Bronchial epithelial cell (primary cell): ENCODE data around the gene BRSK1. TPM values are rescaled to one million over a fixed set of nuclear protein-coding genes. Genes with fewer than 3 reads are reported as not detected.

Experiments
- DNase-seq: peaks from one replicate; pipeline ENCODE4 v3.0.0-alpha.2; 2010; ENCODE audit warnings: low read depth
- FAIRE-seq: peaks from 2 replicates; lab custom pipeline; 2011; peaks lifted over from hg19 to GRCh38; lab: Jason Lieb, UNC
- H3K27me3 ChIP-seq: 2 replicates; pipeline ENCODE4 v1.5.1; 2011; ENCODE audit warnings: low read length; ENCODE audit not compliant: control insufficient read depth, insufficient read depth
- H3K36me3 ChIP-seq: 2 replicates; pipeline ENCODE4 v1.5.1; 2011; ENCODE audit warnings: low read length; ENCODE audit not compliant: control insufficient read depth, insufficient read depth
- H3K4me3 ChIP-seq: 2 replicates; pipeline ENCODE4 v1.5.1; 2011; ENCODE audit warnings: mild to moderate bottlenecking, low read depth, low read length, control low read depth
- total RNA-seq: library from RNA; depleted of rRNA; stranded (reverse); fragments of >200 nt; gene quantifications from 2 replicates; pipeline ENCODE4 v1.2.1, GENCODE V29; 2014
- TF ChIP-seq, protein P1 (sequence below): IDR thresholded peaks from 2 replicates; pipeline ENCODE4 v1.5.1; 2011; ENCODE audit warnings: mild to moderate bottlenecking, moderate library complexity, low read length, control low read depth, inconsistent platforms; ENCODE audit not compliant: insufficient read depth, severe bottlenecking

The BRSK1 gene
- total RNA-seq, 1 donor from 2014 or later = 0.53 TPM

DNA sequence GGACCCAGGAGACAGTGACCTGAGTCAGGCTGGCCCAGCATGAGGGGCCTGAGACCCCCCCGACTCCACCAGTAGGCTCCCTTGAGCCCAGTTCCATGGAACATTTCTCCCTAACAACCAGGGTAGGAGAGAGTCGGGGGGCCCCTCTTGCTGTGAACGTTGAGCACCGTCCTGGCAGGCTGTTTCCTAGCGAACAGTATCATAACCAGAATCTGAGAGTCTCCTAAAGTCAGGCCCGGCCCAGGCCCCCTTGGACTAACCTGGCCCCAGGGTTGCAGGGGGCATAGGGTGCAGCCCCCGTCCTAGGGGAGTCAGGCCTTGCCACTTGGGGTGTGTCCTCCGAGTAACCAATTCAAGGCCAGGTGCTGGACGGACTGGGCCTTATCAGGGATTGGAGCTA lies 27.6 kb downstream of the BRSK1 start:
- no peaks in the 10 kb centered on the region for H3K36me3 ChIP-seq
- TF ChIP-seq, protein P1, sequence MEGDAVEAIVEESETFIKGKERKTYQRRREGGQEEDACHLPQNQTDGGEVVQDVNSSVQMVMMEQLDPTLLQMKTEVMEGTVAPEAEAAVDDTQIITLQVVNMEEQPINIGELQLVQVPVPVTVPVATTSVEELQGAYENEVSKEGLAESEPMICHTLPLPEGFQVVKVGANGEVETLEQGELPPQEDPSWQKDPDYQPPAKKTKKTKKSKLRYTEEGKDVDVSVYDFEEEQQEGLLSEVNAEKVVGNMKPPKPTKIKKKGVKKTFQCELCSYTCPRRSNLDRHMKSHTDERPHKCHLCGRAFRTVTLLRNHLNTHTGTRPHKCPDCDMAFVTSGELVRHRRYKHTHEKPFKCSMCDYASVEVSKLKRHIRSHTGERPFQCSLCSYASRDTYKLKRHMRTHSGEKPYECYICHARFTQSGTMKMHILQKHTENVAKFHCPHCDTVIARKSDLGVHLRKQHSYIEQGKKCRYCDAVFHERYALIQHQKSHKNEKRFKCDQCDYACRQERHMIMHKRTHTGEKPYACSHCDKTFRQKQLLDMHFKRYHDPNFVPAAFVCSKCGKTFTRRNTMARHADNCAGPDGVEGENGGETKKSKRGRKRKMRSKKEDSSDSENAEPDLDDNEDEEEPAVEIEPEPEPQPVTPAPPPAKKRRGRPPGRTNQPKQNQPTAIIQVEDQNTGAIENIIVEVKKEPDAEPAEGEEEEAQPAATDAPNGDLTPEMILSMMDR = no peak
- no peak for FAIRE-seq
- DNase-seq = no peak
- H3K4me3 ChIP-seq = no peak overlapping the region
- no peaks in the 10 kb centered on the region for H3K27me3 ChIP-seq

DNA sequence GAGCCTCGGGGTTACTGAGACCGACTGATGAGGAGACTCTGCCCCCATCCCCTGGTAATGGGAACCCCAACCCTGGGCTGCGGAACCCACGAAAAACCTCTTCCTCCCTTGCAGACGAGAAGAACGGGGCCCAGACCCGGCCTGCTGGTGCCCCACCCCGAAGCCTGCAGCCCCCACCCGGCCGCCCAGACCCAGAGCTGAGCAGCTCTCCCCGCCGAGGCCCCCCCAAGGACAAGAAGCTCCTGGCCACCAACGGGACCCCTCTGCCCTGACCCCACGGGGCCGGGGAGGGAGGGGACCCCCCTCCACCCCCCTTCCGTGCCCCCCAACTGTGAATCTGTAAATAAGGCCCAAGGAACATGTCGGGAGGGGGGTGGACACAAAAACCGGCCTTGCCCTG lies 28.0 kb downstream of the BRSK1 start:
- FAIRE-seq (no peak), DNase-seq (no peak)
- Histone ChIP-seq H3K27me3 (no peaks in the 10 kb centered on the region), H3K36me3 (no peaks in the 10 kb centered on the region), H3K4me3 (no peak overlapping the region)
- TF ChIP-seq, protein P1 = no peak

DNA sequence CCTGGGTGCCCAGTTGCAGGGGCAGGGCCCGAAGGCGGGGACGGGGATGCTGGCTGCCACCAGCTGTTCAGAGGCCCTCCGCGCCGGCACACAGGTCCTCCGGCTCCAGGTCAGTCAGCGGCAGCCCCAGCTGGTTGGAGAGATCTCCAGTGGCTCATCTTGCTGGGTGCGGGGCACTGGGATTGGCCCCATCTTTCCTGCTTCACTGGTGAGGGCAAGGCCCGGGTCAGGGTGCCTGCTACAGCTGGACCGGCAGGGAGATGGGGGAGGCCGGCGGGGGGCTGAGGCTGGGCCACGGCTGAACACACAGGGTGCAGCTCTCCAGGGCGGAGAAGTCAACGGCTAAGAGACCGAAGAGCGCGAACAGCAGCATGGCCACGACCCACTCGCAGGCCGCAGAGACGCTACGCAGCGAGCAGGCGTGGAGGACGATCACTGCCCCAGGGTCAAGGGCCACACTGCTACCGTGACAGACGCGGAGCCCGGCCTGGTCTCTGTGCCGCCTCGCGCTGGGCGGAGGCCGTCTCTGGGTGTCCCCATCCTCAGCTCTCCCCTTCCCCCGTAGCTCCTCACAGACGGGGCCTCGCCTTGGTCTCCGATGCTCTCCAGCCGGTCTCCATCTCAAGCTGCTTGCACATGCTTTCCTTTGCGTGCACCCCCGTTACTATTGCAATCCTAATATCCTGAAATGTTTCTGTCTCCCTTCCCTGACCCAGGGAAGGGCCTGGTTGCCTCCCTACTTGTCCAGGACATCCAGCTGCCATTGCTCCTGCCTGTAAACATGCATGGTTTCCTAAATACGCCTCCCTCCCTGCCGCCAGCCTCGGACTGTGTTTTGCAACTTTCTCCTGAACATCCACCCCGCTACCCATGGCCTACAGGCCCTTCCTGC lies 29.1 kb downstream of the BRSK1 start:
- FAIRE-seq (no peak), DNase-seq (no peak)
- Histone ChIP-seq H3K4me3 (no peak overlapping the region), H3K36me3 (no peaks in the 10 kb centered on the region), H3K27me3 (no peaks in the 10 kb centered on the region)
- TF ChIP-seq, protein P1 = no peak

DNA sequence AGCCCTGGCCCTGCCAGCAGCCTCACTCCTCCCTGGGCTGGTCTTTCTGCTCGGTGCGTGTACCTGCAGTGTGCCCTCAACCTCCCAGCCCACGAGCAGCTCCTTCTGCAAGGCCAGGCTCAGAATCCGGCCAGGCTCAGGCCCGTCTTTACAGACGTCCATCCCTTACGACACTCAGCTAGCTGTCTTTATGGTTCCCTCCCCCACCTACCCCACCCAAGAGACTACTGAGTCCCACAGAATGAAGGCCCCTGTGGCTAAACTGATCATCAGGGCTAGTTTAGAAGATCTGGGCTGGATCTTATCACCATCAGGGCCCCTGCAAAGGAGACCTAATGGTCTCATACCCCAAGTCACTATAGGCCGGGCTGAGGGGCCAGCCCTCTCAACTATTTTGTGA lies 30.6 kb downstream of the BRSK1 start:
- Histone ChIP-seq H3K27me3 (no peaks in the 10 kb centered on the region), H3K4me3 (no peak overlapping the region), H3K36me3 (no peaks in the 10 kb centered on the region)
- DNase-seq (no peak), FAIRE-seq (no peak)
- TF ChIP-seq, protein P1 = no peak

DNA sequence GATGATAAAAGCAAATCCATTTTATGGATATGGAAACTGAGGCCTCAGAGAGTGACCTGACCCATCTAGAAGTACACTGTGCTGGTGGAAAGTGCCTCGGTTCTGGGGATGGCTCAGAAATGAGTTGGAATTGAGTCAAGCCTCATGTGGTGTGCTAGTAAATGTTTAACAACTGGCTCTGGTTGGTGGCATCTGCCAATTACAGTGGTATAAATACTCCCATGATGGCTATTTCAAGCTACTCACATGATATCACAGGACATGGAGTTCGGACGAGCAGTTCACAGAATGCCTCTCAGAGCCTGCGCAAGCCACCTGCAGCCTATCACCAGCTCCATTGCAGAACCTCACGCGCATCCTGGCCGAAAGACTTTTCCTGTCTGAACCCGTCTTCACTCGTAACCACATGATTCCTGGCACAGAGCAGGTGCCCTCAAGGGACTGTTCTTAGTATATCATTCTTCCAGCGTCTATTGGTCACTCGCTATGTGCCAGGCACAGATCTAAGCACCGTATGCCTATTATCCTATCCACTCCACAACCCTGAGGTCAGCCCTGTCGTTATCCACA lies 32.2 kb downstream of the BRSK1 start:
- TF ChIP-seq, protein P1 = no peak
- FAIRE-seq = peak; percentile 73
- Histone ChIP-seq H3K4me3 (no peak overlapping the region), H3K36me3 (no peaks in the 10 kb centered on the region), H3K27me3 (no peaks in the 10 kb centered on the region)
- peak; percentile 25 for DNase-seq
